GM13977 (cell line): Measurements from ENCODE around the gene ADCY9.

ENCODE experiments used
- DNase-seq: peaks from one replicate; pipeline ENCODE4 v3.0.0; 2012; ENCODE audit warnings: low spot score
- CTCF ChIP-seq: IDR thresholded peaks from 2 replicates; pipeline ENCODE4 v1.5.1; 2012; ENCODE audit warnings: mild to moderate bottlenecking, control low read depth; ENCODE audit not compliant: insufficient read depth; ENCODE audit errors: extremely low read depth, missing control alignments
- in situ Hi-C: fragments of 300-500 bp; cut with MboI; formaldehyde crosslinking; loops from one replicate; pipeline ENCODE4 v1.12.0; 2022; ENCODE audit warnings: low sequenced_read_pairs, low pct_unique_long_range_greater_than_20kb, mixed read lengths, inconsistent platforms; ENCODE audit not compliant: unreplicated experiment

The ADCY9 gene

GRCh38 chr16:3999479-4000325 lies 116.5 kb downstream of the ADCY9 start:
- in situ Hi-C loops = no loop called here
- no peak for DNase-seq
- TF ChIP-seq CTCF = no peak

- no peak for DNase-seq
- TF ChIP-seq CTCF = no peak
- in situ Hi-C loops = no loop called here
These were observed 117.3 kb downstream of the ADCY9 start for GRCh38 chr16:3998793-3999478.

GRCh38 chr16:3997231-3997841 lies 118.9 kb downstream of the ADCY9 start:
- DNase-seq = no peak
- in situ Hi-C loops = no loop called here
- TF ChIP-seq CTCF = no peak

GRCh38 chr16:3995001-3995400 lies 121.2 kb downstream of the ADCY9 start:
- no peak for DNase-seq
- in situ Hi-C loops = no loop called here
- TF ChIP-seq CTCF = no peak

GRCh38 chr16:3993052-3993785 lies 123.0 kb downstream of the ADCY9 start:
- no peak for DNase-seq
- TF ChIP-seq CTCF = no peak
- in situ Hi-C loops = no loop called here

- peak; percentile 17 for TF ChIP-seq CTCF
- in situ Hi-C loops = no loop called here
- no peak for DNase-seq
These were observed 123.8 kb downstream of the ADCY9 start for GRCh38 chr16:3992297-3993051.
